ENCODE results near the gene GCNT1. TPM values are rescaled to one million over a fixed set of nuclear protein-coding genes. Genes with fewer than 3 reads are reported as not detected.

Gene GCNT1
- total and polyA plus RNA-seq, 2 donors from 2014 or later, result 0.88 to 8.3 TPM

DNA sequence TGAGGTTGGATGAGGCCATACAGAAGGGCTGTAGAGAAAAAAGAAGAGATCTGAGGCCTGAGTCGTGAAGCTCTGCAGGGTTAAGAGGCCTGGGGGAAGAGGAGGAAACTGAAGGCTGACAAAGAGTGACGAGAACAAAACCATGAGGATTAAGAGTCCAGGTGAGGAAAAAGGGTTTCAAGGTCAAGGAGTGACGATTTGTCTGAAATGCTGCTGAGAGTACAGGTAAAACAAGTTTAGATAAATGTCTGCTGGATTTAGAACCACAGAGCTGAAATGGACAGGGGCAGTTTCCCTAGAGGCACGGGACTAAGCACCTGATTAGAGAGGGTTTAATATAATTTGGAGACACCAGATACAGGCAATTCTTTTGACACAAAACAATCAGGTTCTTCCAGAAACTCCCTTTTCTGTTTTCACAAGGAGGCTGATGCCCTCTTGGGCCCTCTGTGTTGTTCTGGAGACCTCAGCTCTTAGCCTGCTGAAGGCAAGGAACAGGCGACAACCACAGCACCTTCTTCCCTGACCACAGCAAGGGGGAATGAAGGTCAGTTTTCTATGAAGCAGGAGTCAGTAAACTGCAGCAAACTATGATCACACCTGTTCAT is 14.6 kb upstream of the GCNT1 start:
- H3K27me3 ChIP-seq (ENCODE audit: control insufficient read depth, insufficient read depth, low read length), result no peaks in the 10 kb centered on the region
- no peak overlapping the region for H3K27ac ChIP-seq (ENCODE audit: low read depth in 2 of 2, low read length in 2 of 2)
- DNase-seq (no peak), FAIRE-seq (no peak)
- no peaks in the 10 kb centered on the region for H3K9me3 ChIP-seq (ENCODE audit: control insufficient read depth in 2 of 3, insufficient read depth in 1 of 3, low read length in 3 of 3)
- H3K36me3 ChIP-seq (ENCODE audit: control insufficient read depth in 2 of 3, insufficient read depth in 3 of 3, low read length in 3 of 3), result no peaks in the 10 kb centered on the region
- TF ChIP-seq, protein P1, sequence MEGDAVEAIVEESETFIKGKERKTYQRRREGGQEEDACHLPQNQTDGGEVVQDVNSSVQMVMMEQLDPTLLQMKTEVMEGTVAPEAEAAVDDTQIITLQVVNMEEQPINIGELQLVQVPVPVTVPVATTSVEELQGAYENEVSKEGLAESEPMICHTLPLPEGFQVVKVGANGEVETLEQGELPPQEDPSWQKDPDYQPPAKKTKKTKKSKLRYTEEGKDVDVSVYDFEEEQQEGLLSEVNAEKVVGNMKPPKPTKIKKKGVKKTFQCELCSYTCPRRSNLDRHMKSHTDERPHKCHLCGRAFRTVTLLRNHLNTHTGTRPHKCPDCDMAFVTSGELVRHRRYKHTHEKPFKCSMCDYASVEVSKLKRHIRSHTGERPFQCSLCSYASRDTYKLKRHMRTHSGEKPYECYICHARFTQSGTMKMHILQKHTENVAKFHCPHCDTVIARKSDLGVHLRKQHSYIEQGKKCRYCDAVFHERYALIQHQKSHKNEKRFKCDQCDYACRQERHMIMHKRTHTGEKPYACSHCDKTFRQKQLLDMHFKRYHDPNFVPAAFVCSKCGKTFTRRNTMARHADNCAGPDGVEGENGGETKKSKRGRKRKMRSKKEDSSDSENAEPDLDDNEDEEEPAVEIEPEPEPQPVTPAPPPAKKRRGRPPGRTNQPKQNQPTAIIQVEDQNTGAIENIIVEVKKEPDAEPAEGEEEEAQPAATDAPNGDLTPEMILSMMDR (IDR thresholded peaks at IDR 0.05; ENCODE audit: borderline replicate concordance, extremely low read depth, insufficient read depth), result no peak
- intact Hi-C loops (cut with DNase I), result loop anchor here (10.0 kb wide), 1 partner anchor 260 kb away; no protein-coding TSS in a partner anchor
- H3K4me1 ChIP-seq (ENCODE audit: control insufficient read depth in 2 of 3, insufficient read depth in 2 of 3, low read depth in 1 of 3, low read length in 3 of 3), result no peaks in the 10 kb centered on the region
- no peak overlapping the region for H3K9ac ChIP-seq (ENCODE audit: low read length in 3 of 3)
- H3K4me3 ChIP-seq (ENCODE audit: low read length in 3 of 3), result no peak overlapping the region

DNA sequence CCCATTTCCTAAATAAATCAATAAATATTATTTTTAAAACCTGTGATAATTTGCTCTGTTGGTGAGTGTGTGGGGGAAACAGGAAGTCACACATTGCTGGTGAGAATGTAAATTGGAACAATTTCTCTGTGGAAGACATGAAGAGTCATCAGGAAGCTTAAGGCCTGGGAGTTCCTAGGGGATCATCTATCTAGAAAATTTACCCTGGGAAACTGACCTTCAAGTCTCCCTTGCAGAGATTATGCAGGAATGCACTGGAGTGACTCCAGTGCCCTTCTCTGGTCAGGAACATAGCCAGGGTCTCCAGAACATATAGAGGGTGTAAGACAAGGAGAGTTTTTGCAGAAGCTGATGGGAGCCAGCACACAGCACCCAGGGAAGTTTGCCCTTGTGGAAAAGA is 13.0 kb upstream of the GCNT1 start:
- TF ChIP-seq, protein P1 (IDR thresholded peaks at IDR 0.05; ENCODE audit: borderline replicate concordance, extremely low read depth, insufficient read depth), result no peak
- no peak overlapping the region for H3K4me3 ChIP-seq (ENCODE audit: low read length in 3 of 3)

DNA sequence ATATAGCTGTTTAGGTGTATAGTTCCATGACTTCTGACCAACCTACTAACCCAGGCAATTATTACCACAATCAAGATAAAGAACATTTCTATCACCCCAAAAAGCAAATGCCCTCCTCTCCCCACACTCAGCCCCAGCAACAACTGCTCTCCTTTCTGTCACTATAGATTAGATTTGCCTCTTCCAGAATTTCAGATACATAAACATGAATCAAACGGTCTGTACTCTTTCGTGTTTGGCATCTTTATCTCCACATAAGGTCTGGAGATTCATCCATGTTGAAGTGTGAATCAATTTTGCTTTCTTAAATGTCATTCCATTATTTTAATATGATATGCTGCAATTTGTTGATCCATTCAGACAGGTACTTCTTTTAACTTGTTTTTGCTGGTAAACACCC is 10.5 kb upstream of the GCNT1 start:
- H3K36me3 ChIP-seq (ENCODE audit: control insufficient read depth in 2 of 3, insufficient read depth in 3 of 3, low read length in 3 of 3), result no peaks in the 10 kb centered on the region
- H3K4me1 ChIP-seq (ENCODE audit: control insufficient read depth in 2 of 3, insufficient read depth in 2 of 3, low read depth in 1 of 3, low read length in 3 of 3), result no peaks in the 10 kb centered on the region
- intact Hi-C loops (cut with DNase I), result loop anchor here (10.0 kb wide), 1 partner anchor 256 kb away; no protein-coding TSS in a partner anchor
- DNase-seq (no peak), FAIRE-seq (no peak)
- no peaks in the 10 kb centered on the region for H3K27me3 ChIP-seq (ENCODE audit: control insufficient read depth, insufficient read depth, low read length)
- H3K4me3 ChIP-seq (ENCODE audit: low read length in 3 of 3), result no peak overlapping the region
- H3K27ac ChIP-seq (ENCODE audit: low read depth in 2 of 2, low read length in 2 of 2), result no peak overlapping the region
- H3K9ac ChIP-seq (ENCODE audit: low read length in 3 of 3), result no peak overlapping the region
- no peaks in the 10 kb centered on the region for H3K9me3 ChIP-seq (ENCODE audit: control insufficient read depth in 2 of 3, insufficient read depth in 1 of 3, low read length in 3 of 3)
- TF ChIP-seq, protein P1 (IDR thresholded peaks at IDR 0.05; ENCODE audit: borderline replicate concordance, extremely low read depth, insufficient read depth), result no peak

More for the DNA sequence above, 13.0 kb upstream of the GCNT1 start:
- Histone ChIP-seq H3K27ac (ENCODE audit: low read depth in 2 of 2, low read length in 2 of 2) (no peak overlapping the region), H3K36me3 (ENCODE audit: control insufficient read depth in 2 of 3, insufficient read depth in 3 of 3, low read length in 3 of 3) (no peaks in the 10 kb centered on the region), H3K9ac (ENCODE audit: low read length in 3 of 3) (no peak overlapping the region), H3K9me3 (ENCODE audit: control insufficient read depth in 2 of 3, insufficient read depth in 1 of 3, low read length in 3 of 3) (no peaks in the 10 kb centered on the region), H3K27me3 (ENCODE audit: control insufficient read depth, insufficient read depth, low read length) (no peaks in the 10 kb centered on the region), H3K4me1 (ENCODE audit: control insufficient read depth in 2 of 3, insufficient read depth in 2 of 3, low read depth in 1 of 3, low read length in 3 of 3) (no peaks in the 10 kb centered on the region)
- DNase-seq (no peak), FAIRE-seq (no peak)
- intact Hi-C loops (cut with DNase I), result loop anchor here (10.0 kb wide), 1 partner anchor 259 kb away; no protein-coding TSS in a partner anchor

Measured in kidney (tissue), 14 donors.